ENCODE results near the gene SLC20A1.

The SLC20A1 gene

GRCh38 chr2:112625474-112626114 lies 20.1 kb upstream of the SLC20A1 start:
- no peak for DNase-seq

GRCh38 chr2:112626604-112627059 lies 19.1 kb upstream of the SLC20A1 start:
- DNase-seq, result no peak

GRCh38 chr2:112627060-112628040 lies 18.4 kb upstream of the SLC20A1 start:
- DNase-seq, result peak; percentile 33

GRCh38 chr2:112629224-112629623 lies 16.5 kb upstream of the SLC20A1 start:
- DNase-seq, result no peak

- no peak for DNase-seq
Measured at GRCh38 chr2:112629823-112630222, 15.9 kb upstream of the SLC20A1 start.

GRCh38 chr2:112630268-112630667 lies 15.5 kb upstream of the SLC20A1 start:
- DNase-seq, result no peak

- DNase-seq, result no peak
Measured at GRCh38 chr2:112633708-112634107, 12.0 kb upstream of the SLC20A1 start.

- no peak for DNase-seq
Measured at GRCh38 chr2:112634153-112634873, 11.4 kb upstream of the SLC20A1 start.

GRCh38 chr2:112634874-112635157 lies 10.9 kb upstream of the SLC20A1 start:
- no peak for DNase-seq

- no peak for DNase-seq
Measured at GRCh38 chr2:112636605-112637288, 9.0 kb upstream of the SLC20A1 start.

GRCh38 chr2:112637289-112637660 lies 8.5 kb upstream of the SLC20A1 start:
- no peak for DNase-seq

- no peak for DNase-seq
Measured at GRCh38 chr2:112639936-112640335, 5.8 kb upstream of the SLC20A1 start.

- DNase-seq, result no peak
Measured at GRCh38 chr2:112640467-112640799, 5.3 kb upstream of the SLC20A1 start.

- peak; percentile 13 for DNase-seq
Measured at GRCh38 chr2:112640800-112641675, 4.7 kb upstream of the SLC20A1 start.

GRCh38 chr2:112641701-112642100 lies 4.0 kb upstream of the SLC20A1 start:
- no peak for DNase-seq

GRCh38 chr2:112642561-112642960 lies 3.2 kb upstream of the SLC20A1 start:
- DNase-seq, result no peak

GRCh38 chr2:112642966-112643365 lies 2.8 kb upstream of the SLC20A1 start:
- no peak for DNase-seq

- no peak for DNase-seq
Measured at GRCh38 chr2:112643488-112643887, 2.3 kb upstream of the SLC20A1 start.

- DNase-seq, result no peak
Measured at GRCh38 chr2:112644155-112644932, 1.4 kb upstream of the SLC20A1 start.

GRCh38 chr2:112644933-112645309 lies 818 bp upstream of the SLC20A1 start:
- DNase-seq, result no peak

GRCh38 chr2:112646102-112646719 lies 472 bp downstream of the SLC20A1 start:
- DNase-seq, result no peak
